Astrocyte of the spinal cord (primary cell): ENCODE results near the gene EHBP1.

ENCODE experiments used
- DNase-seq: peaks from one replicate; pipeline ENCODE4 v3.0.0; 2011; ENCODE audit warnings: low read depth, low spot score
- H3K4me3 ChIP-seq: 2 replicates; pipeline ENCODE4 v1.5.1; 2011; ENCODE audit warnings: low read depth, mild to moderate bottlenecking, low read length, moderate library complexity
- CTCF ChIP-seq: IDR thresholded peaks from 2 replicates; pipeline ENCODE4 v1.5.1; 2012; ENCODE audit warnings: low read depth, mild to moderate bottlenecking, low read length, inconsistent platforms
- in situ Hi-C: cut with HindIII; loops from 2 replicates; pipeline ENCODE4 v1.10.0; 2017; ENCODE audit warnings: low sequenced_read_pairs

Gene EHBP1

DNA sequence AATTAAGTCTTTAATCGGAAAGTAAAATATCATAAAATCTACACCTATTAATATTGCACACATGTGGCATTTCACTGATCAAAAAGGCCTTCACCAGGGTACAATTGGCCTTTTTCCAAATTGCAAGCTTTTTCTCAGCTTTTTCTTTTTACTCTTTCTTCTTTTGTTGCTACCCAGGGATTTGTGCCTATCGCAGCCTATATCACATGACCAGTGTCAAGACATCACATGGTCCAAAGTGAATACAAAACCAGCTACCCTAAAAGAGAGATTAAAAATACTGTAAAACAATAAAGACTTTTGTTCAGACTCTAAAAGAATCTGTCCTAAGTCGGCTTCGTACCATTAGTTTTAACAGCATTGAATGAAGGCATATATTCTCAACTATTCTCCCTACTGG lies 330.1 kb downstream of the EHBP1 start:
- in situ Hi-C loops = no loop called here

GRCh38 chr2:63038034-63038433 lies 332.5 kb downstream of the EHBP1 start:
- no peak for DNase-seq
- no peak overlapping the region for H3K4me3 ChIP-seq
- TF ChIP-seq CTCF = no peak
- in situ Hi-C loops = no loop called here

More for the DNA sequence above, 330.1 kb downstream of the EHBP1 start:
- TF ChIP-seq CTCF = no peak
- DNase-seq = no peak
- no peak overlapping the region for H3K4me3 ChIP-seq

DNA sequence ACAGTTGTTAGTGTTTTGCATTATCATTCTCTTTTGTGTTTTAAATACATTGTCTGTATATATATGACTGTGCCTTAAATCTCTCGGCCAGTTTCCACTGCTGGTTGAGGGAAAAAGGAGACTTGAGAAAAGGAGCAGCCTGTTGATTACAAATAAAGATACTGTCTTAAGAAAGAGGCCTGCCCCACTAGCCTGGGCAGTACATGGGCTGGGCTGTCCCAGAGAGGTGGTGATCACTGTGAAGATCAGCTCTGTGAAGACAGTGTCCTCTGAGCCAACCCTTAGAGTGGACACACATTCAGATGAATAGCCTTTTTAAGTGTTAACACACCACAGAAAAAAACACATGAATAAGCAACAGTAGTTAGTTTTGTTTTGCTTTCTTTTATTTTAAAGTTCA lies 335.1 kb downstream of the EHBP1 start:
- no peak for DNase-seq
- in situ Hi-C loops = no loop called here
- H3K4me3 ChIP-seq = no peak overlapping the region
- no peak for TF ChIP-seq CTCF

DNA sequence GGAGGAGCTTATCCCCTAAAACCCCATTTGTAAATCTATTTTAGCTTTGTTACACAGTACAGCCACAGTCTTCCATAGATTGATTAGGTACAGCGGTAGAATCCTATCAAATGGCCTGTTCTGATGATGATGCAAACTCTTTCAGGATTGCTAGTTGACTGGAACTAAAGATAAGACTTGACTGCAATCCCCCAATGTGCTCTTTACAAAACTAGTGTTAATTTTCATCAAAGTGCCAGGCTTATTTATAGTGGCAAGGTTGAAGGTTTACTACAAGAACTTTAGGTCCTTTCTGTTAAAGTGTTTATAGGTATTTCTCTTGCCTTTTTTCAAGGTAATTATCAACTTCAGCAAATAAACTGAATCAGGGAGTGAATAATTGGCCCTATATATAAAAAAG lies 336.1 kb downstream of the EHBP1 start:
- DNase-seq = no peak
- in situ Hi-C loops = no loop called here
- no peak overlapping the region for H3K4me3 ChIP-seq
- no peak for TF ChIP-seq CTCF

DNA sequence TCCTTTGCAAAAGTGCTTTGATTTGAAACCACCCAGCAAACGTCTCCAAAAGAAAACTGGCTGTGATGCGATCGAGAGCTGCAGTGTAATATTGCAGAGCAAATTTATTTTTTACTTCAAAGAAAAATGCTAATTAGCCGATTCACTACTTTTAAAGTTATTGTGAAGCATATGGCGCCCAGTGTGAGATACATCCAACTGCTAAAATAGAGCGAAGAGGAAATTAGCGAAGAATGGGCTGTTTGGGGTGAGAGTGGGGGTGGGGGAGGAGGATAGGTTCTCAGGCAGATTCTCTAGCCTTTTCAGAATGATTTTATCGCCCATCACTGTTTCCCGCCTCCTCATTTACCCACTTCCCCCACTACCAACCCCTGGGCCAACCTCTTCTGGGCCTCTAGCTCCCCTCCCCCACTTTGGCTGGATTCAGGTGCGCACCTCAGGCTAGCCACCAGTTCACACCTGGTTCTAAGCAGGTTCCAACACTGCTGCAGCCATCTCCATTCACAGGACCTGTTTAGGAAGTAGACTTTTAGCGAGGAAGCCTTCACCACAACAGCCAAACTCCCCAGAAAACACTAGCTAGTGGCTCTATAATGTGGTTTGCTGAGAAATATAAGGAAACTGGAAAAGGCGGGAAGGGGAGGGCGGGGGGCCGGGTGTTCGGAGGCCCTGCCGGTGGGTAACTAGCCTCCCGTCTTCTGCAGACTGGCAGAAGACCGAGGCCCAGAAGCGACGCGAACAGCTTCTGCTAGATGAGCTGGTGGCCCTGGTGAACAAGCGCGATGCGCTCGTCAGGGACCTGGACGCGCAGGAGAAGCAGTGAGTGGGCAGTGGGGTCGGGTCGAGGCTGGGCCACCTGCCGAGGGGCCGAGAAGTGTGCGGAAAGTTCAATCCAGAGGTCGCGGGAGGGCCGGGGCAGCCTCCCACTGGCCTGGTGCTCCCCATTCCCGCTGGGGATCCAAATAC lies 339.1 kb downstream of the EHBP1 start:
- no peak for DNase-seq
- H3K4me3 ChIP-seq = no peak overlapping the region
- TF ChIP-seq CTCF = no peak
- in situ Hi-C loops = no loop called here

GRCh38 chr2:63046552-63046951 lies 341.0 kb downstream of the EHBP1 start:
- no peak overlapping the region for H3K4me3 ChIP-seq
- no peak for TF ChIP-seq CTCF
- no peak for DNase-seq
- in situ Hi-C loops = no loop called here
